DND-41 (cell line): ENCODE data around the gene ZSWIM6.

Experiments
- ATAC-seq: fragments of 200-7000 bp; cut with Tn5 transposase; 3 replicates; pipeline ENCODE4 v1.9.1; 2021; ENCODE audit warnings: low read depth; ENCODE audit not compliant: insufficient read depth
- DNase-seq: peaks from one replicate; pipeline ENCODE4 v3.0.0-alpha.2; 2020
- H2AFZ ChIP-seq: 2 replicates; pipeline ENCODE4 v1.6.0; 2012; ENCODE audit warnings: low read depth, low read length
- H3K27ac ChIP-seq: 2 replicates; pipeline ENCODE4 v1.5.1; 2012; ENCODE audit warnings: low read length, inconsistent platforms
- H3K27me3 ChIP-seq: fragments of 200-600 bp; sonication (generic); 2 replicates; pipeline ENCODE4 v1.6.0; 2012; ENCODE audit warnings: low read length, mild to moderate bottlenecking, inconsistent platforms; ENCODE audit not compliant: insufficient read depth, poor library complexity
- H3K36me3 ChIP-seq: 2 replicates; pipeline ENCODE4 v1.5.1; 2012; ENCODE audit warnings: low read length, inconsistent platforms; ENCODE audit not compliant: insufficient read depth
- H3K4me1 ChIP-seq: 2 replicates; pipeline ENCODE4 v1.5.1; 2012; ENCODE audit warnings: mild to moderate bottlenecking, low read length; ENCODE audit not compliant: insufficient read depth
- H3K4me2 ChIP-seq: 2 replicates; pipeline ENCODE4 v1.6.0; 2012; ENCODE audit warnings: mild to moderate bottlenecking, moderate library complexity, low read length, inconsistent platforms; ENCODE audit not compliant: insufficient read depth
- H3K4me3 ChIP-seq, 2 experiments: fragments of 200-600 bp in 1 of 2; shearing (Covaris generic) in 1 of 2; 2 replicates each; pipeline ENCODE4 v1.5.1; 2012 to 2016; ENCODE audit warnings: inconsistent platforms in 2 of 2, low read length in 2 of 2, mild to moderate bottlenecking in 2 of 2, low read depth in 1 of 2, moderate library complexity in 1 of 2
- H3K79me2 ChIP-seq: 2 replicates; pipeline ENCODE4 v1.6.0; 2012; ENCODE audit warnings: low read length, inconsistent platforms; ENCODE audit not compliant: insufficient read depth
- H3K9ac ChIP-seq: 2 replicates; pipeline ENCODE4 v1.6.0; 2012; ENCODE audit warnings: low read depth, mild to moderate bottlenecking, inconsistent platforms, low read length, moderate library complexity
- H3K9me3 ChIP-seq: 2 replicates; pipeline ENCODE4 v1.5.1; 2012; ENCODE audit warnings: low read length, moderate library complexity, mild to moderate bottlenecking, inconsistent platforms; ENCODE audit not compliant: insufficient read depth, severe bottlenecking
- H4K20me1 ChIP-seq: 2 replicates; pipeline ENCODE4 v1.6.0; 2012; ENCODE audit warnings: low read length; ENCODE audit not compliant: insufficient read depth
- EZH2 ChIP-seq: IDR thresholded peaks from 3 replicates; pipeline ENCODE4 v1.6.1; 2012; ENCODE audit warnings: borderline replicate concordance, low read depth, mild to moderate bottlenecking, moderate library complexity, low read length, inconsistent platforms; ENCODE audit not compliant: severe bottlenecking
- TF ChIP-seq, protein P1 (sequence below): IDR thresholded peaks from 2 replicates; pipeline ENCODE4 v1.5.1; 2012; ENCODE audit warnings: borderline replicate concordance, low read length, moderate library complexity, mild to moderate bottlenecking; ENCODE audit not compliant: poor library complexity, severe bottlenecking; ENCODE audit errors: extremely low read depth

ZSWIM6 gene

GRCh38 chr5:61386045-61386800 lies 54.2 kb downstream of the ZSWIM6 start:
- no peak overlapping the region for H3K9ac ChIP-seq
- no peak overlapping the region for H3K4me2 ChIP-seq
- no peak for TF ChIP-seq EZH2
- no peak overlapping the region for H3K27ac ChIP-seq
- H3K4me1 ChIP-seq, result no peaks in the 10 kb centered on the region
- ATAC-seq (no peak), DNase-seq (no peak)
- no peak overlapping the region for H3K4me3 ChIP-seq
- H3K79me2 ChIP-seq, result no peaks in the 10 kb centered on the region
- H3K9me3 ChIP-seq, result peaks cover 2% of the 10 kb centered on the region
- H3K27me3 ChIP-seq, result no peaks in the 10 kb centered on the region
- no peaks in the 10 kb centered on the region for H4K20me1 ChIP-seq
- no peak overlapping the region for H2AFZ ChIP-seq
- H3K36me3 ChIP-seq, result no peaks in the 10 kb centered on the region

GRCh38 chr5:61389609-61390008 lies 57.6 kb downstream of the ZSWIM6 start:
- no peak overlapping the region for H2AFZ ChIP-seq
- H3K4me1 ChIP-seq, result no peaks in the 10 kb centered on the region
- no peaks in the 10 kb centered on the region for H3K36me3 ChIP-seq
- no peak for DNase-seq
- no peak overlapping the region for H3K4me2 ChIP-seq
- H3K9ac ChIP-seq, result no peak overlapping the region
- no peak for ATAC-seq
- H3K79me2 ChIP-seq, result no peaks in the 10 kb centered on the region
- no peak for TF ChIP-seq EZH2
- TF ChIP-seq, protein P1, sequence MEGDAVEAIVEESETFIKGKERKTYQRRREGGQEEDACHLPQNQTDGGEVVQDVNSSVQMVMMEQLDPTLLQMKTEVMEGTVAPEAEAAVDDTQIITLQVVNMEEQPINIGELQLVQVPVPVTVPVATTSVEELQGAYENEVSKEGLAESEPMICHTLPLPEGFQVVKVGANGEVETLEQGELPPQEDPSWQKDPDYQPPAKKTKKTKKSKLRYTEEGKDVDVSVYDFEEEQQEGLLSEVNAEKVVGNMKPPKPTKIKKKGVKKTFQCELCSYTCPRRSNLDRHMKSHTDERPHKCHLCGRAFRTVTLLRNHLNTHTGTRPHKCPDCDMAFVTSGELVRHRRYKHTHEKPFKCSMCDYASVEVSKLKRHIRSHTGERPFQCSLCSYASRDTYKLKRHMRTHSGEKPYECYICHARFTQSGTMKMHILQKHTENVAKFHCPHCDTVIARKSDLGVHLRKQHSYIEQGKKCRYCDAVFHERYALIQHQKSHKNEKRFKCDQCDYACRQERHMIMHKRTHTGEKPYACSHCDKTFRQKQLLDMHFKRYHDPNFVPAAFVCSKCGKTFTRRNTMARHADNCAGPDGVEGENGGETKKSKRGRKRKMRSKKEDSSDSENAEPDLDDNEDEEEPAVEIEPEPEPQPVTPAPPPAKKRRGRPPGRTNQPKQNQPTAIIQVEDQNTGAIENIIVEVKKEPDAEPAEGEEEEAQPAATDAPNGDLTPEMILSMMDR, result no peak
- H3K27me3 ChIP-seq, result no peaks in the 10 kb centered on the region
- H3K9me3 ChIP-seq, result peaks cover 2% of the 10 kb centered on the region
- H3K4me3 ChIP-seq, result no peak overlapping the region
- no peaks in the 10 kb centered on the region; the same call in 1 of the 2 replicates for H4K20me1 ChIP-seq
- no peak overlapping the region for H3K27ac ChIP-seq

DNA sequence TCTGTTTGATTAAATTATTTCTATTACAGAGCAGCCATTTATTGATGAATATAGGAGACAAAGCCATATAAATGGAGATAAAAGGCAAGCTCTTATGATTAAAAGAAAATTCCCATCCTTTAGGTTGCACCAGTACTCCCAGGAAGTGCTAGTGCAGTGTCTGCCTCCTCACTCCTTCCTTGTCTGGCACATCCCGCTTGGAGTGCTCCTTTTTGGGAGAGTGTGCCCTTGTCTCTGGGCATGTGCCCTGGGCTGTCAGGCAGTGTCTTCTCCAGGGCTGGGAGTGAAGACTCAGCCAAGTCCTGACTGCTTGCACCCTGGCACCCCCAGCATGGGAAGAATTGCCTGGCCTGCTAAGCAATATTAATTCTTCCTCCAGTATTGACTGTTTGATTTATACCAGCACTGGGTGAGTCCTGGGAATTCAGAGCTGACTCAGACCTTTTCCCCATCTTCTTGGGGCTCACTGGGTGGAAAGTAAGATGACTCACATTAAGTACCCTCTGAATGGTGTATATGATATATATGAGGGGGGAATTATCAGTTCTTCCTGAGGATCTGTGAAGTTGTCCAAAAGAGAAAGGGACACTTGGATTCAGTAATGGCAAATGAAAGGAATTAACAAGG lies 62.1 kb downstream of the ZSWIM6 start:
- Histone ChIP-seq H3K9ac (no peak overlapping the region), H3K27ac (no peak overlapping the region), H3K9me3 (peaks cover 2% of the 10 kb centered on the region), H3K79me2 (no peaks in the 10 kb centered on the region), H4K20me1 (no peaks in the 10 kb centered on the region; the same call in 1 of the 2 replicates), H3K36me3 (no peaks in the 10 kb centered on the region), H3K4me2 (no peak overlapping the region), H3K4me3 (no peak overlapping the region), H3K4me1 (no peaks in the 10 kb centered on the region), H2AFZ (no peak overlapping the region), H3K27me3 (no peaks in the 10 kb centered on the region)
- ATAC-seq (no peak), DNase-seq (no peak)
- TF ChIP-seq, protein P1, result no peak
- TF ChIP-seq EZH2, result no peak

GRCh38 chr5:61394793-61395192 lies 62.7 kb downstream of the ZSWIM6 start:
- Histone ChIP-seq H2AFZ (no peak overlapping the region), H3K9me3 (peaks cover 2% of the 10 kb centered on the region), H3K36me3 (no peaks in the 10 kb centered on the region), H3K4me3 (no peak overlapping the region), H3K4me2 (no peak overlapping the region), H3K4me1 (no peaks in the 10 kb centered on the region), H4K20me1 (no peaks in the 10 kb centered on the region; the same call in 1 of the 2 replicates), H3K9ac (no peak overlapping the region), H3K27me3 (no peaks in the 10 kb centered on the region), H3K79me2 (no peaks in the 10 kb centered on the region), H3K27ac (no peak overlapping the region)
- no peak for ATAC-seq
- DNase-seq, result no peak
- TF ChIP-seq, protein P1, result no peak
- TF ChIP-seq EZH2, result no peak
